ENCODE data around the gene IRAK2.

GRCh38 chr3:10150987-10151386 is 13.7 kb upstream of the IRAK2 start:
- TF ChIP-seq POLR2A (IDR thresholded peaks at IDR 0.05; ENCODE audit: low read depth, low read length): no peak
- TF ChIP-seq SPI1 (IDR thresholded peaks at IDR 0.05; ENCODE audit: low read depth, low read length): no peak
- no peak for TF ChIP-seq POLR2AphosphoS5 (IDR thresholded peaks at IDR 0.05; ENCODE audit: low read depth, low read length)
- no peak for TF ChIP-seq PAX5 (IDR thresholded peaks at IDR 0.05; ENCODE audit: insufficient read depth, low read length, severe bottlenecking)
- TF ChIP-seq POU2F2 (IDR thresholded peaks at IDR 0.05; ENCODE audit: low read depth, low read length): no peak

Measured in GM12891 (cell line).